Measurements from ENCODE around the gene PCLAF.
"Not testable (repeated sequence)": the region's sequence is repeated elsewhere in the genome, so short reads cannot be mapped to it uniquely, and the experiment has no call there.

Gene PCLAF

GRCh38 chr15:64355944-64356709 lies 25.1 kb downstream of the PCLAF start, which contains the start of gene CSNK1G1:
Gene CSNK1G1, minus strand, starts transcription at chr15:64356173. Its CDS starts 55,674 bp downstream, at chr15:64300499.
- H3K4me1 ChIP-seq (ENCODE audit: control insufficient read depth, insufficient read depth, low read length), result peaks cover 2% of the 10 kb centered on the region
- peak within 1 kb of the TSS; percentile 96 for H3K4me3 ChIP-seq (ENCODE audit: low read depth, low read length)
- H3K27me3 ChIP-seq (ENCODE audit: control insufficient read depth, insufficient read depth, low read length), result no peaks in the 10 kb centered on the region
- H3K9ac ChIP-seq (ENCODE audit: low read depth, low read length), result peak within 1 kb of the TSS; percentile 94
- no peaks in the 10 kb centered on the region for H3K36me3 ChIP-seq (ENCODE audit: control insufficient read depth, insufficient read depth, low read length)
- H3K9me3 ChIP-seq (ENCODE audit: control insufficient read depth, insufficient read depth, low read length), result no peaks in the 10 kb centered on the region

DNA sequence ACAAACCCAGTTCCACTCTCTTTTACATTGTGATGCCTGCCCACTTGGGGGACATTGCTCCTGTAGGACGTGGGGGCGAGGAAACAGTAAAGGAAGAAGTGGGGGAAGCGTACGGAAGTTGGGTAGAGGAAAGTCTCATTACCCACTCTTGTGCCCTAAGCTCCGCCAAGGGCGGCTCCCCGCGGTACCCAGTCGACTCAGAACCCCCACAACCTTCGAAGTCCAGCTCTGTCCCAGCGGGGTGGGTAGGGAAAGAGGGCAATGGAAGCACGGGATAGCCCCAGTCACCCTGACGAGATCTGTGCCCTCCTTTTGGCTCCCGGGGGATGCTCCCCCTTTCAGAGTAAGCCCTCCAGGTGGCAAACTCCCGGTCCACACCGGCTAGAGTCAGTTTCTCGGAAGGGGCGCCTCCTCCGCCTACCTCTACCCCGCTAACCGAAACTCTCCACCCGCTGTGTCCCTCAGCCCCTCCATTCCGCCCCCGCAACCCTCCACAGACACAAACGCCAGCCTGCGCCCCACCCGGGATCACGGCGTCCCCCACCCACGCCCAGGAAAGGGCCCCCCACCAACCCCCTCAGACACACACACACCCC lies 25.8 kb downstream of the PCLAF start:
- H3K36me3 ChIP-seq (ENCODE audit: control insufficient read depth, insufficient read depth, low read length), result no peaks in the 10 kb centered on the region
- peak overlapping the region; percentile 96 for H3K4me3 ChIP-seq (ENCODE audit: low read depth, low read length)
- no peaks in the 10 kb centered on the region for H3K9me3 ChIP-seq (ENCODE audit: control insufficient read depth, insufficient read depth, low read length)
- H3K9ac ChIP-seq (ENCODE audit: low read depth, low read length), result peak overlapping the region; percentile 94
- no peaks in the 10 kb centered on the region for H3K27me3 ChIP-seq (ENCODE audit: control insufficient read depth, insufficient read depth, low read length)
- H3K4me1 ChIP-seq (ENCODE audit: control insufficient read depth, insufficient read depth, low read length), result peaks cover 2% of the 10 kb centered on the region

DNA sequence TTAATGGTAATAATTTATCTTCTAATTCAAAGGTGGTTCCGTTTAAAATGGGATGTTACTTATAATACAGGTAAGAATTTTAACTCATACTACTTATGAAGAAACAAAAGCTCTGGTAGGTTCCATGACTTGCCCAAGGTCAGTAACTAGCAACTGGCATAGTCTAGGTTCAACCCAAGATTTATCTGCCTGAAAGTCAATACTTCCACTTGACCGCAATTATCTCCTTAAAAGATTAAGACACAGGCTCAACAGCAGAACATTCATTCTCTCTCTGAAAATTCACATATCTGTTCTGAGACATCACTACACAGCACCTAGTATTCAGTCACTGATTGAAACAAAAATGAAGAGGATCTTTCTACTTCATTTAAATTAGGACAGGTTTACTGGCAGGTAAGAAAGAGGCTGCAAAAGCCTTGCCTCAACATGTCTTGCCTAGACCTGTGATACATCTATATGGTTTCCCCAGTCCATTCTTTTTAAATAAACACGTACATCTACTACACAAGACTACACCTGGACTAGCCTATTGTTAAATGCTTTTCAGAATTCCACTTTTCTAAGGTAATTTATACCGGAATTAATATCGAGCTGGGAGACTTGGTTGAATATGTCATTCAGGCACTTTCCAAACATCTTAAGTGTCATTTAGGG lies 26.4 kb downstream of the PCLAF start:
- H3K4me3 ChIP-seq (ENCODE audit: low read depth, low read length), result peak overlapping the region; percentile 96
- H3K4me1 ChIP-seq (ENCODE audit: control insufficient read depth, insufficient read depth, low read length), result peaks cover 2% of the 10 kb centered on the region
- H3K27me3 ChIP-seq (ENCODE audit: control insufficient read depth, insufficient read depth, low read length), result no peaks in the 10 kb centered on the region
- peak overlapping the region; percentile 94 for H3K9ac ChIP-seq (ENCODE audit: low read depth, low read length)
- H3K9me3 ChIP-seq (ENCODE audit: control insufficient read depth, insufficient read depth, low read length), result no peaks in the 10 kb centered on the region
- H3K36me3 ChIP-seq (ENCODE audit: control insufficient read depth, insufficient read depth, low read length), result no peaks in the 10 kb centered on the region

DNA sequence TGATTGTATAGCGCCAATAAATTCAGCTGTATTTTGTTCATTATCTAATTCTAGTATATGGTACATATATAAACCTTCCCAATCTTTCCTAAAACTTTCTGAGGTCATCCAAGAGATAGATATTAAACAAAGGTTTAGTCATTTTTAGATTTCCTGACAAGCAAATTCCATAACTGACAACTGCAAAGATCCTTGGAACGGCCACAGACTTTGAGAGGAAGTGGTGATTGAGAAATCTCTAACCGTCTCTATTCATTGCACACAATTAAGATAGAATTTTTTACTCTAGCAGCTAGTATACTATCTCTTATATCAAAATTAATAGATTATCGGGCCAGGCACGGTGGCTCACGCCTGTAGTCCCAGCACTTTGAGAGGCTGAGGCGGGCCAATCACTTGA lies 30.0 kb downstream of the PCLAF start:
- H3K4me1 ChIP-seq (ENCODE audit: control insufficient read depth, insufficient read depth, low read length), result no peaks in the 10 kb centered on the region
- H3K9ac ChIP-seq (ENCODE audit: low read depth, low read length), result no peak overlapping the region
- H3K9me3 ChIP-seq (ENCODE audit: control insufficient read depth, insufficient read depth, low read length), result no peaks in the 10 kb centered on the region
- H3K36me3 ChIP-seq (ENCODE audit: control insufficient read depth, insufficient read depth, low read length), result no peaks in the 10 kb centered on the region
- no peaks in the 10 kb centered on the region for H3K27me3 ChIP-seq (ENCODE audit: control insufficient read depth, insufficient read depth, low read length)
- H3K4me3 ChIP-seq (ENCODE audit: low read depth, low read length), result no peak overlapping the region

DNA sequence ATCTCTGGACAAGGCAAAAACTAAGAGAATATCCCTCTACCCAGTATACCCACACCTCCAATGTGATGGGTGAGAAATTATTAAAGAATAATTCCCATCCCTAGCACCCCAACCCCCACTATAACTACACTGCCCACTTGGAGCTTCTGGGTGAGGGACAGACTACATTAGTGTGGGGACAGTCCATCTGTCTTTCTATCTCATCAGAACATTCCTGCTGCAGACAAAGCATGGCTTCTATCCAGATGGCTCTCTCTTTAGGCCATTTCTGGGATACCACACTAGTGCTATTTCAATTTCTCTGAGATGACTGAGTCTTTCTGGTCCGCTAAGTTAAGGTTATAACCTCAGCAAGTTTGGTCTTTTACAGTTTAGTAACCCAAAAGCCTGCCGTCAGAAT lies 31.9 kb downstream of the PCLAF start:
- Histone ChIP-seq H3K4me3 (ENCODE audit: low read depth, low read length) (no peak overlapping the region), H3K4me1 (ENCODE audit: control insufficient read depth, insufficient read depth, low read length) (no peaks in the 10 kb centered on the region), H3K36me3 (ENCODE audit: control insufficient read depth, insufficient read depth, low read length) (no peaks in the 10 kb centered on the region), H3K9me3 (ENCODE audit: control insufficient read depth, insufficient read depth, low read length) (no peaks in the 10 kb centered on the region), H3K27me3 (ENCODE audit: control insufficient read depth, insufficient read depth, low read length) (no peaks in the 10 kb centered on the region), H3K9ac (ENCODE audit: low read depth, low read length) (no peak overlapping the region)

GRCh38 chr15:64348455-64348854 lies 32.8 kb downstream of the PCLAF start:
- Histone ChIP-seq H3K27me3 (ENCODE audit: control insufficient read depth, insufficient read depth, low read length) (no peaks in the 10 kb centered on the region), H3K9ac (ENCODE audit: low read depth, low read length) (no peak overlapping the region), H3K36me3 (ENCODE audit: control insufficient read depth, insufficient read depth, low read length) (no peaks in the 10 kb centered on the region), H3K4me1 (ENCODE audit: control insufficient read depth, insufficient read depth, low read length) (no peaks in the 10 kb centered on the region), H3K9me3 (ENCODE audit: control insufficient read depth, insufficient read depth, low read length) (no peaks in the 10 kb centered on the region), H3K4me3 (ENCODE audit: low read depth, low read length) (no peak overlapping the region)

GRCh38 chr15:64346242-64346641 lies 35.0 kb downstream of the PCLAF start:
- H3K9ac ChIP-seq (ENCODE audit: low read depth, low read length); H3K4me1 ChIP-seq (ENCODE audit: control insufficient read depth, insufficient read depth, low read length); H3K27me3 ChIP-seq (ENCODE audit: control insufficient read depth, insufficient read depth, low read length); H3K4me3 ChIP-seq (ENCODE audit: low read depth, low read length); H3K9me3 ChIP-seq (ENCODE audit: control insufficient read depth, insufficient read depth, low read length); H3K36me3 ChIP-seq (ENCODE audit: control insufficient read depth, insufficient read depth, low read length): not testable (repeated sequence)

DNA sequence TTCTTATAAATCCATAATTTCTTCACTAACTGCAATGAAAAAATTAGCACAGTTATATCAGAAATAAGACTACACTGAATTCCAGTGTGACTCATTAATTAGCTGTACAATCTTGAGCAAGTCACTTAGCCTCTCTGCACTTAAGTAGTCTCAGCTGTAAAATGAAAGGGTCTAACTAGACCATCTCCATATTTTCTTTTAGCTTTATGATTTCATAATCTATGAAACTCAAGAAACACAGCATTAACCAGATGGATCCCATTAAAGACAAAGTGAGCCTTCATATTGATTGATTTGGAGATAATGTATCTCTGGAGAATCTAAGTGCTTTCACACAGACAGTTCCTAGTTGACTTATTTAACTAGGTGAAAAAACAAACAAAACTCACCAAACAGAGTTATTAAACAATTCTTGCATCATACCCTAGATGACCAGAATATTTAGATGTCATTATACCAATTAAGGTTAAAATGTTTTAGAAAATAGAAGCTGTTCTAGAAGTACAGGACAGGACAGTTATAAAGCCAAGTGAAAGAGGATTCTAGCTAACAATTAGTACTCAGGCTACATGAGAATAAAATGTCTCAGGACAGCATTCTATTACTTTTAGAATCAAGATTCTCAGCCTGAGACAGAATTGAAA lies 36.5 kb downstream of the PCLAF start:
- Histone ChIP-seq H3K9ac (ENCODE audit: low read depth, low read length) (no peak overlapping the region), H3K36me3 (ENCODE audit: control insufficient read depth, insufficient read depth, low read length) (no peaks in the 10 kb centered on the region), H3K4me1 (ENCODE audit: control insufficient read depth, insufficient read depth, low read length) (peaks cover 4% of the 10 kb centered on the region), H3K9me3 (ENCODE audit: control insufficient read depth, insufficient read depth, low read length) (no peaks in the 10 kb centered on the region), H3K27me3 (ENCODE audit: control insufficient read depth, insufficient read depth, low read length) (no peaks in the 10 kb centered on the region), H3K4me3 (ENCODE audit: low read depth, low read length) (no peak overlapping the region)

DNA sequence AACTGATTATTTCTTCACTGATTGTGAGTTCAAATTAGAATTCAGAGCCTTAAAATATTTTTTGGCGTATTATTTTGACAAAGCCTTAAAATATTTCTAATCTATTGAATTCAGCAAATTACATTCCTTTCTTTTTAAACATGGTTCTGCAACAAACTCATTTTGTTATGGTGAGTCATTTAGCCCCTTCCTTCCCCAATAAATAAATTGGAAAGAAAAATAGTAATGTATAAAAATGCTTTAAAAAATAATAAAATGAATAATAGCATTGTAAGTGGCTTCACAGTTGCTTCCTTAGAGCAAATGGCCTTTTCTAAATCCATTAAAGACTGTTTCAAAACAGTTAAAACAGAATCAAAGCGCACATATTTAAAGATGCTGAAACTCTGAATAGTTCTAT lies 37.4 kb downstream of the PCLAF start:
- no peaks in the 10 kb centered on the region for H3K27me3 ChIP-seq (ENCODE audit: control insufficient read depth, insufficient read depth, low read length)
- peaks cover 4% of the 10 kb centered on the region for H3K4me1 ChIP-seq (ENCODE audit: control insufficient read depth, insufficient read depth, low read length)
- no peaks in the 10 kb centered on the region for H3K9me3 ChIP-seq (ENCODE audit: control insufficient read depth, insufficient read depth, low read length)
- no peaks in the 10 kb centered on the region for H3K36me3 ChIP-seq (ENCODE audit: control insufficient read depth, insufficient read depth, low read length)
- H3K9ac ChIP-seq (ENCODE audit: low read depth, low read length), result no peak overlapping the region
- H3K4me3 ChIP-seq (ENCODE audit: low read depth, low read length), result no peak overlapping the region

GRCh38 chr15:64343222-64343621 lies 38.0 kb downstream of the PCLAF start:
- Histone ChIP-seq H3K9ac (ENCODE audit: low read depth, low read length) (no peak overlapping the region), H3K4me3 (ENCODE audit: low read depth, low read length) (no peak overlapping the region), H3K27me3 (ENCODE audit: control insufficient read depth, insufficient read depth, low read length) (no peaks in the 10 kb centered on the region), H3K4me1 (ENCODE audit: control insufficient read depth, insufficient read depth, low read length) (peaks cover 4% of the 10 kb centered on the region), H3K36me3 (ENCODE audit: control insufficient read depth, insufficient read depth, low read length) (no peaks in the 10 kb centered on the region), H3K9me3 (ENCODE audit: control insufficient read depth, insufficient read depth, low read length) (no peaks in the 10 kb centered on the region)

DNA sequence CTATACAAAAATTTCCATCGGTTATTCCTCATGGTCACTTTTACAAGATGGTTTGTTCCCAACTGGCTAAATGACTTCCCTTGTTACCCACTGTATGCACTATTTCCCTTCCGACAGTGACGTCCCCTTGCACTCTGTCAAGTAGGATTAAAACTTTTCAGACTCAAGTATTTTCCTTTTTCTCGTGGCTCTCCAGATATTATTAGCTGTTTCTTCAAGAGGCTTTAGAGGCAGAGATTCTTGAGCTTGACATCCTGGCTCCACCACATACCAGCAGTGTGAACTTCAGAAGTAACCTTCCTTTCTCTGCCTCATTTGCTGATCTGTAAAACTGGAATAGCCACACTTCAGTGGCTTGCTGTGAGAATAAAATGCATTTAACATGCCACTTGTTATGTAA lies 39.3 kb downstream of the PCLAF start:
- Histone ChIP-seq H3K4me1 (ENCODE audit: control insufficient read depth, insufficient read depth, low read length) (peaks cover 4% of the 10 kb centered on the region), H3K36me3 (ENCODE audit: control insufficient read depth, insufficient read depth, low read length) (no peaks in the 10 kb centered on the region), H3K4me3 (ENCODE audit: low read depth, low read length) (no peak overlapping the region), H3K9ac (ENCODE audit: low read depth, low read length) (no peak overlapping the region), H3K9me3 (ENCODE audit: control insufficient read depth, insufficient read depth, low read length) (no peaks in the 10 kb centered on the region), H3K27me3 (ENCODE audit: control insufficient read depth, insufficient read depth, low read length) (no peaks in the 10 kb centered on the region)
